Stomach (tissue), 9 donors: ENCODE results near the gene UBAC1. TPM values are rescaled to one million over a fixed set of nuclear protein-coding genes. Genes with fewer than 3 reads are reported as not detected.

Experiments
- DNase-seq, 2 donors: peaks; one replicate each; pipeline versions ENCODE4 v3.0.0 to v3.0.0-alpha.2; 2013 to 2019
- H3K27ac ChIP-seq, 5 donors: fragments of 200-600 bp in 4 of 5; sonication (generic) in 4 of 5; one replicate each; pipeline ENCODE4 v1.5.1; 2013 to 2019; ENCODE audit warnings: mild to moderate bottlenecking in 1 of 5, moderate library complexity in 1 of 5
- H3K27me3 ChIP-seq, 3 donors: fragments of 200-600 bp; sonication (generic); one replicate each; pipeline ENCODE4 v1.5.1; 2017 to 2019; ENCODE audit warnings: mixed run types in 1 of 3
- H3K36me3 ChIP-seq, 4 donors: fragments of 200-600 bp; sonication (generic); 1 replicate in 3 of 4; 2 replicates in 1 of 4; pipeline ENCODE4 v1.5.1; 2016 to 2019
- H3K4me1 ChIP-seq, 4 donors: fragments of 200-600 bp; sonication (generic); one replicate each; pipeline ENCODE4 v1.5.1; 2016 to 2019
- H3K4me3 ChIP-seq, 4 donors: fragments of 200-600 bp; sonication (generic) in 3 of 4; one replicate each; pipeline ENCODE4 v1.5.1; 2016 to 2019; ENCODE audit warnings: mild to moderate bottlenecking in 1 of 4
- H3K9me3 ChIP-seq, 4 donors: fragments of 200-600 bp; sonication (generic); one replicate each; pipeline ENCODE4 v1.5.1; 2016 to 2019
- EP300 ChIP-seq: sonication (generic); formaldehyde crosslinking; IDR thresholded peaks from one replicate; pipeline ENCODE4 v1.6.1; 2017; ENCODE audit warnings: antibody characterized with exemption
- POLR2A ChIP-seq, 4 donors: fragments of 450-650 bp; IDR thresholded peaks; one replicate each; pipeline ENCODE4 v1.6.1; 2016; ENCODE audit warnings: antibody characterized with exemption in 4 of 4, control low read depth in 2 of 4, mild to moderate bottlenecking in 1 of 4, moderate library complexity in 1 of 4
- POLR2AphosphoS5 ChIP-seq, 3 donors: sonication (generic); formaldehyde crosslinking; IDR thresholded peaks; one replicate each; pipeline ENCODE4 v1.6.1; 2016; ENCODE audit warnings: antibody characterized with exemption in 3 of 3
- WGBS, 5 donors: extraction: QIAGEN DNeasy Blood & Tissue Kit in 3 of 5; methylation state at CpG; one replicate each; pipeline versions ENCODE4 v1.1.5 to v1.1.7; 2013 to 2018; 5-methylcytosine and 5-hydroxymethylcytosine counted together
- intact Hi-C: fragments of 100-400 bp; cut with DNase I; formaldehyde crosslinking; loops from one replicate; pipeline ENCODE4 v1.15.1; 2023; ENCODE audit warnings: low total_unique reads
- polyA plus RNA-seq, 3 donors: library from polyadenylated mRNA; stranded (reverse); fragments of 200-250 nt; gene quantifications; one replicate each; pipeline ENCODE4 v1.2.3, GENCODE V29; 2013
- total RNA-seq, 5 donors: library from RNA; depleted of rRNA; stranded (reverse); fragments of >200 nt; gene quantifications; one replicate each; pipeline versions ENCODE4 v1.1.0 to v1.2.3, GENCODE V29; 2014 to 2016
- TF ChIP-seq, protein P1 (sequence below), 7 experiments: fragments of 450-650 bp in 4 of 7; fragments of 200-600 bp in 3 of 7; sonication (generic) in 3 of 7; IDR thresholded peaks; one replicate each; pipeline ENCODE4 v1.5.1; 2016 to 2019; ENCODE audit warnings: antibody characterized with exemption in 7 of 7, control low read depth in 2 of 7, mild to moderate bottlenecking in 1 of 7
- donor health status: healthy with polysubstance abuse.
- donor health status: Bipolar disorder and iron deficiency.
- donor health status: healthy.

UBAC1 gene
- total and polyA plus RNA-seq, 8 donors = 22.6 to 70.1 (median 42.6) TPM

DNA sequence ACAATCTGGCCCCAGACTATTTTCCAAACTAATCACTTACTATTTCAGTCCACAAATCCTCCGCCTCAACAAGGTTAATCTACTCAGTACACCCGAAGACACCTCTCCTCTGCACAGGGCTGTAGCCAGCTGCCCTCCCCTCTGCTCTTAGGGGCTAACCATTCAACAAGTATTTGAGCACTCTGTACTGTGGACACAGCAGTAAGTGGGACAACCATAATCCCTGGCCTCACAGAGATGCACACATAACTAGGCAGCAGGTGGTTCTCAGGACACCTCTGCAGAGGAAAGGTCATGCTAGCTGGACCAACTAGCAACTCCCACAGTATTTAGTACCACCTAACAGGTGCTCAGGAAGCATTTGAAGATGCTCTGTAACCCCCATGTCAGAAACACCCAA, 59.3 kb downstream of the UBAC1 start:
- Histone ChIP-seq H3K4me1 (peaks cover 13 to 37% (median 27%) of the 10 kb centered on the region in 4 donors), H3K27ac (no peak overlapping the region), H3K9me3 (no peaks in the 10 kb centered on the region), H3K4me3 (no peak overlapping the region), H3K27me3 (no peaks in the 10 kb centered on the region), H3K36me3 (no peaks in the 10 kb centered on the region)
- no peak for DNase-seq
- 86 to 100% (median 95%) methylated on average over 2 of the region's 2 CpGs for WGBS, 5 donors
- intact Hi-C loops = no loop called here
- no peak for TF ChIP-seq POLR2A (IDR thresholded peaks at IDR 0.05)
- no peak for TF ChIP-seq EP300
- TF ChIP-seq, protein P1, sequence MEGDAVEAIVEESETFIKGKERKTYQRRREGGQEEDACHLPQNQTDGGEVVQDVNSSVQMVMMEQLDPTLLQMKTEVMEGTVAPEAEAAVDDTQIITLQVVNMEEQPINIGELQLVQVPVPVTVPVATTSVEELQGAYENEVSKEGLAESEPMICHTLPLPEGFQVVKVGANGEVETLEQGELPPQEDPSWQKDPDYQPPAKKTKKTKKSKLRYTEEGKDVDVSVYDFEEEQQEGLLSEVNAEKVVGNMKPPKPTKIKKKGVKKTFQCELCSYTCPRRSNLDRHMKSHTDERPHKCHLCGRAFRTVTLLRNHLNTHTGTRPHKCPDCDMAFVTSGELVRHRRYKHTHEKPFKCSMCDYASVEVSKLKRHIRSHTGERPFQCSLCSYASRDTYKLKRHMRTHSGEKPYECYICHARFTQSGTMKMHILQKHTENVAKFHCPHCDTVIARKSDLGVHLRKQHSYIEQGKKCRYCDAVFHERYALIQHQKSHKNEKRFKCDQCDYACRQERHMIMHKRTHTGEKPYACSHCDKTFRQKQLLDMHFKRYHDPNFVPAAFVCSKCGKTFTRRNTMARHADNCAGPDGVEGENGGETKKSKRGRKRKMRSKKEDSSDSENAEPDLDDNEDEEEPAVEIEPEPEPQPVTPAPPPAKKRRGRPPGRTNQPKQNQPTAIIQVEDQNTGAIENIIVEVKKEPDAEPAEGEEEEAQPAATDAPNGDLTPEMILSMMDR (IDR thresholded peaks at IDR 0.05) = no peak
- TF ChIP-seq POLR2AphosphoS5 (IDR thresholded peaks at IDR 0.05) = no peak

DNA sequence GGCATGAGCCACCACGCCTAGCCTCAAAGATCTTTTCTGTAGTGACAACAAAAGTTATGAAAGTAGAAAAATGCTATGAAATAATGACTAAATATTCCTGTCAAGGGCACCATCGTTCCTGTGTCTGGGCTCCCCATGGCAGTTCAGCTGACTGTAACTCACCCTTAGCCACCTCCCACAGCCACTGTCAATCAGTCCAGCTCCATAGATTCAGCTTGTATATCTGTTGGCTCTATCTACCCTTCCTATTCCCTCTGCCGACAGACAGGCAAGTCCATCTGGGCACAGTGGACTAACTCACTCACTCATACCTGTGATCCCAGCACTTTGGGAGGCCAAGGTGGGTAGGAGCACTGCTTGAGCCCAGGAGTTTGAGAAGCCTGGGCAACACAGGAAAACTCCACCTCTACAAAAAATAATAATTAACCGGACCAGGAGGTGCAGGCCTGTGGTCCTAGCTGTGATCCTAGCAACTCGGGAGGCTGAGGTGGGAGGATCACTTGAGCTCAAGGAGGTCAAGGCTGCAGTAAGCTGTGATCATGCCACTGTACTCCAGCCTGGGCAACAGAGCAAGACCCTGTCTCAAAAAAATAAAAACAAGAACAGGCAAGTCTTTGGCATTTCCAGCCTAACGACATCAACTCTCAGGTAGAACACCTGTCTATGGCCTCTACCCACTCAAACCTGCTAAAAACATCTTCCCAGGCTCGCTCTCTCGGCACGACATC, 60.0 kb downstream of the UBAC1 start:
- no peak for DNase-seq
- no peak for TF ChIP-seq EP300
- TF ChIP-seq, protein P1 (IDR thresholded peaks at IDR 0.05) = no peak
- TF ChIP-seq POLR2A (IDR thresholded peaks at IDR 0.05) = no peak
- no peak for TF ChIP-seq POLR2AphosphoS5 (IDR thresholded peaks at IDR 0.05)
- no peaks in the 10 kb centered on the region for H3K9me3 ChIP-seq
- H3K27ac ChIP-seq = no peak overlapping the region
- no peaks in the 10 kb centered on the region for H3K27me3 ChIP-seq
- H3K36me3 ChIP-seq = no peaks in the 10 kb centered on the region
- intact Hi-C loops = no loop called here
- peaks cover 11 to 33% (median 23%) of the 10 kb centered on the region in 4 donors for H3K4me1 ChIP-seq
- H3K4me3 ChIP-seq = no peak overlapping the region
- 91 to 95% (median 94%) methylated on average over 9 of the region's 9 CpGs for WGBS, 5 donors

DNA sequence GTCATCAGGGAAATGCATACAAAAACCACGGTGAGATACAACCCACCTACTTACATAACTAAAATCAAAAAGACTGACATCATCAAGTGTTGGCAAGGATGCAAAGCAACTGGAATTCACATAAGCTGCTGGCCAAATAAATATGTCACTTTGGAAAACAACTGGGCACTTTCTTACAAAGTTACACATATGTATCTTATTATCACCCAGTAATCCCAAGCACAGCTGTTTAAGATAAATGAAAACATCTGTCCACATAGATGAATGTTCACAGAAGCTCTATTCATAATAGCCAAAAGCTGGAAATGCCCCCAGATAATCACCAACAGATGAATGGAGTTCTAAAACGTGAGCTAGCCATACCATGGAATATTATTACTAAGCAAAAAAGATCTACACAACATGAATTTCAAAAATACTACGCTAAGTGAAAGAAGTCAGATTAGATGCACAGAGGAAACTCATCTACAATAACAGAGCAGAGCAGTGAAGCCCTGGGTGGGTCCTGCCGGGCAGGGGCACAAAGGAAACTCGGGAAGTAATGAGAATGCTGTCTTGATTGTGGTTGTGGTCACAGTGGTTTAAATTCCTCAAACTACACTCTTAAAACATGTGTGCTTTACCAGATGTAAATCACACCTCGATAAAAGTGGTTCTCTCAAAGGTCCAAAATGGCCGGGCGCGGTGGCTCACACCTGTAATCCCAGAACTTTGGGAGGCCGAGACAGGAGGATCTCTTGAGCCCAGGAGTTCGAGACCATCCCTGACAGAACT, 62.4 kb downstream of the UBAC1 start:
- DNase-seq = no peak
- no peak for TF ChIP-seq EP300
- TF ChIP-seq POLR2A (IDR thresholded peaks at IDR 0.05) = no peak
- TF ChIP-seq POLR2AphosphoS5 (IDR thresholded peaks at IDR 0.05) = no peak
- TF ChIP-seq, protein P1 (IDR thresholded peaks at IDR 0.05) = no peak
- no peaks in the 10 kb centered on the region for H3K36me3 ChIP-seq

DNA sequence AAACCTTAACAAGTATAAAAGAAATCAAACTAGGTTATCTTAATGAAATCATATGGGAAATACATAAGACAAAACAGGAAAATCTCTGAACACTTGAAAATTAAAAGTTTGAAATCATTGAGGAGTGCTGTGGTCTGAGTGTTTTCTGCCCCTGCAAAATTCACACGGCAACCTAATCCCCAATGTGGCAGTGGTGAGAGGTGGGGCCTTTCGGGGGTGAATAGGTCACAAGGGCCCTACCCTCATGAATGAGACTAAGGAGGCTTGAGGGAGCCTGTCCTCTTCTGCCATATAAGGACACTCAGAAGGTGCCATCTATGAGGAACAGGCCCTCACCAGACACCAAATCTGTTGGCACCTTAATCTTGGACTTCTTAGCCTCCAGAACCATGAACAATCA, 64.5 kb downstream of the UBAC1 start:
- no peak for DNase-seq
- Histone ChIP-seq H3K4me1 (peaks cover 0 to 2% (median 0%) of the 10 kb centered on the region in 4 donors), H3K27ac (no peak overlapping the region), H3K36me3 (no peaks in the 10 kb centered on the region), H3K27me3 (no peaks in the 10 kb centered on the region), H3K4me3 (no peak overlapping the region), H3K9me3 (no peaks in the 10 kb centered on the region)
- 92 to 98% (median 96%) methylated on average over 2 of the region's 2 CpGs for WGBS, 5 donors
- intact Hi-C loops = no loop called here
- no peak for TF ChIP-seq POLR2AphosphoS5 (IDR thresholded peaks at IDR 0.05)
- no peak for TF ChIP-seq POLR2A (IDR thresholded peaks at IDR 0.05)
- TF ChIP-seq, protein P1 (IDR thresholded peaks at IDR 0.05) = no peak
- TF ChIP-seq EP300 = no peak

More for the DNA sequence above, 62.4 kb downstream of the UBAC1 start:
- H3K4me3 ChIP-seq = no peak overlapping the region
- intact Hi-C loops = no loop called here
- H3K9me3 ChIP-seq = no peaks in the 10 kb centered on the region
- 82 to 87% (median 86%) methylated on average over 11 of the region's 11 CpGs for whole genome bisulfite sequencing, 5 donors
- peaks cover 0 to 15% (median 3%) of the 10 kb centered on the region in 4 donors for H3K4me1 ChIP-seq
- no peaks in the 10 kb centered on the region for H3K27me3 ChIP-seq
- H3K27ac ChIP-seq = no peak overlapping the region
